HG02678 (cell line): Measurements from ENCODE around the gene TTN.
A peak's percentile ranks its signal among the peaks of the same experiment; 100 is the strongest.

ENCODE experiments used
- ATAC-seq: cut with Tn5 transposase; IDR thresholded peaks from one replicate; pipeline ENCODE4 v1.9.1; 2021; ENCODE audit warnings: mild to moderate bottlenecking, moderate library complexity; ENCODE audit not compliant: unreplicated experiment

TTN gene

GRCh38 chr2:178506524-178506923 is 300.7 kb downstream of the TTN start:
- no peak for ATAC-seq

DNA sequence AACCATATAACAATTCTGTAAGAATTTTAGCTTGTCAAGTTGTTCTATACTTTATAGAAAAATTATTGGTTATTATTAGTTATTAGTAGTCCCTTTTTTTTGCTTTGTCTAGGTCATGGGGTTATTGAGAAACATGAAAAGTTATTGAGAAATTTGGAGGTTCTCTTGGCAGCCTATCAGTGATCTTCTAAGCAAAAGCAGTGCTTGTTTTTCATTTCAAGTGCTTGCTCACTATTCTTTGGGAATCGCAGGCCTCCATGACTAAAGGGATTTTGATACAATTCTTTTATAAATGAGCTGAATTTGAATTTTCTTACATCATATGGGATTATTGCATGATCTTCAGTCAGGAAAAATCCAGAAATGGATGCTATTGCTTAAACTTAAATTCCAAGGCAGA is 301.1 kb downstream of the TTN start:
- ATAC-seq = no peak

DNA sequence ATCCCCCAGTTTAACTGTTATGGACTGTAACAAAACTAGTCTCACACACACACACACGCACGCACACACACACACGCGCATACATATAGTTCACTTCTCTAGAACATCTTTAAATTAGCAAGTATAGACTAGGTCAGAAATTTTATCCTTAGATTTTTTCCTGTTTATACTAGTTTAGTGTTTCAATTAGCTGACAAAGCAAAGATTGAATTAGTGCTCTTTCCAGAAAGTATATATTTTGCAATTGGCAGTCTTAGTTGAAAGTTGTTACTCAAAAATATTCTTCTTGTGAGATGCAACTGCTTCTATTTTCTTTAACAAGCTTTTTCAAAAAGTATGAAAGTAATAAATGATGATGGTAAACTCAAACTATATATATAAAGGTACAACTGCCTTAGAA is 304.5 kb downstream of the TTN start:
- no peak for ATAC-seq

GRCh38 chr2:178499640-178500039 is 307.6 kb downstream of the TTN start:
- no peak for ATAC-seq

- ATAC-seq = no peak
Observed at GRCh38 chr2:178498137-178498536, 309.1 kb downstream of the TTN start.

GRCh38 chr2:178496049-178496448 is 311.2 kb downstream of the TTN start:
- no peak for ATAC-seq

GRCh38 chr2:178491612-178492011 is 315.6 kb downstream of the TTN start:
- ATAC-seq = no peak

DNA sequence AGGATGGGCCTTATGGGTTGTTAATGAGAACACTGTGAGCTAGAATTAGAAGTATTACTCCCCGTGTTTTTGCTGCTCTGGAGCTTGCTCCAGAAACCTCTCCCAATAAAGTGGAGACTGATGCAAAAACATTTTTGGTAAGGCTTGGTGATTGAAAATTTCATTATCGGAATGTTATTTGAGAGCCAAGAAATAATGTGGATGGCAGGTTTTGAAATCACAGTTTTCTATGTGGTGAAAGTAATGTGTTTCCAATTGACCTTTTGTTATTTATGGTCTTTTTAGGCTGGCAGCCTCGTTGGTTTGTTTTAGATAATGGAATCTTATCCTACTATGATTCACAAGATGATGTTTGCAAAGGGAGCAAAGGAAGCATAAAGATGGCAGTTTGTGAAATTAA is 321.9 kb downstream of the TTN start:
- no peak for ATAC-seq

DNA sequence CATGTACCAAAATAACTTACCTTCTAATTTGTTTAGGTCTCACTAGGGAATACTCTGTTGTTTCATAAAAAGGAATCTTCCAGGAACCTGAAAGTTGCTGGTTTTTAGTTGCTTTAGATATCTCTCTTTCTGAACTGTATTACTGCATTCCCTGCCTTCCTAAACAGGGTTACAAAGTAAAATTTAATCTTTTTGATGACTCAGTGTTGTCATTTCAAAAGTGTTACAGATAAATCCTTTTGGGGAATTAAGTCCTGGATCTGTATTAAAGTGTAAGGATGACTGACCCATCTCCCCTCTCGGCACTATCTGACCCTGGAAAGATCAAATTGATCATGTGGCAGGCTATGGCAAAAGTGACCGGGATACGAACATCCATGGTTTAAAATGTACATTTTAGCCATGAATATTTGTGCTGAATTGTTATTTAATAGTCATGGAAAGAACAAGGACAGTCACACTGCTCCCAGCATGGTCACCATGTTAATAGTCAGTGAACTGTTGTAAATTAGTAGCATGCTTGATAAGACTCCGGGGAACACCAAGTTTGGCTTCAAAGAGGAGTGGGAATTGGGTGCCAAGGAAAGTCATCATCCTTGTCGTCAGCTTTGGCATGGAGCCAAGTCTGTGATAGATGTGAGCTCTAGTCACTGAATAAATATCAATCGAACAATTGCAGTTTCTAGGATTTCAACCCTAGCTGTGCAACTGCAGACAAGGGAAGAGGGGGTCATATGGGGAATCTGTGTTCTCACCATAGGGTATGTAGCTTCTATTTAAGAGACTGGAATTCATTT is 322.8 kb downstream of the TTN start:
- ATAC-seq = no peak

- ATAC-seq = peak; percentile 26
Observed at GRCh38 chr2:178482437-178482836, 324.8 kb downstream of the TTN start.

GRCh38 chr2:178480227-178481181 is 326.7 kb downstream of the TTN start, which contains the start of gene PLEKHA3:
PLEKHA3 (plus strand) TSS chr2:178480457; CDS start chr2:178480870, 413 bp downstream.
- peak; percentile 73 for ATAC-seq

DNA sequence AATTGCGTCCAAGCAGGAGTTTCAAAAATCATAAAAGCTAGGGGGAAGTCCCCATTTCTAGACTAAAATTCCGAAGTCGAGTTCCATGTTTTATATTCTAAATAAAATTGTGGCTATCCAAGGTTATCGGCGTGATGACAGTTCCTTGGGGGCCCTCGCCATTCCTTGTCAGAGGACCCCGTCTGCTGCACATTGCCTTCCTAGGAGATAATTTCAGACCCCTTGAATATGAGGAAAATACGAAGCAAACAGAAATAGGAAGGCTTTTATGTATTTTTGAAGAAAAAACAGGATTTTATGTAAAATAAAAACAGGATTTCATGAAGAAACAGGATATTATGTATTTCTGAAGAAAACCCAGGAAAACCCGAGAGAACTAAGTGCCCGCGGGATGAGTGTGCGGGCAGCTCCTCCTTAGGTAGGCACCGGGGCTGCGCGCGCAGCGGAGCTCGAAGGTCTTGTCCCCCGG is 327.4 kb downstream of the TTN start:
- ATAC-seq = no peak

- no peak for ATAC-seq
Observed at GRCh38 chr2:178479275-178479616, 328.0 kb downstream of the TTN start.

DNA sequence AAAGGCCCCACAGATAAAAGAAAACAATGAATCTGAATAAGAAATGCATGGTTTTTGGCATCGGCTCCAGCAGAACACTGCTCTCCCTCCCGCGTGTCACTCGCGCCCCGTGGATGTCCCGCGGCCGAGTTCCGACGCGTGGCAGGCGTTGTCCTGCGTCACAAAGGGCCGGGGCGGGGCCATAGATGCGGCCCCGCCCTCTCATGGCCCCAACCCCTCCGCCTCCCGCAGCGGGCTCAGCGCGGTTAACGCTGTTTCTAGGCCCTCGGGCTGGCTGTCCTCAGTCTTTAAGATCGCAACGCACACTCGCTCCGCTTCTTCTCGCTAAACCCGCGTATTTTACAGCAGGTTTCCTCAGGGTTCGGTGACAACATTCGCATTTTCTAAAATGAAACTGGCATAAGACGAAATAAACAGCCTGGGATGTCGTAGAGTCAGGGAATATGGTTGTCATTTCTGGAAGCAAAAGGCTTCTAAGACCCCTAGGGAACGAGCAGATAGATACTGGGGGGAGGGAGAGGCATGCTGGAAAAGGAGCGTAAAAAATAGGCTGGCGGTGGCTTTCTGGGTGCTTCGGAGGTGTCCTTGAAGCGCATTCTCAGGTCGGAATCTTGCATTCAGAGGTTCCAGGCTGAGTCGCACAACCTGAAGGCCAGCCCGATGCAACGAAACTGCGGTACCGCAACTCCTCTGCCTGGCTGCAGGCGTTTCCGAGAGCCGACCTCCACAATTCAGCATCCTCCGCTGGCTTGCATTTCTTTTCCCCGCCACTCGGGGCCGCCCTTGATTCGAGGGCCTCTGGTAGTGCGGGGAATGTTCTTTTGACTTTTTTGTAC is 328.6 kb downstream of the TTN start, which contains the start of gene FKBP7:
FKBP7 (minus strand) TSS at position 162 of the 836 bp plus-strand sequence; CDS start at position 61, 101 bp downstream.
- peak; percentile 46 for ATAC-seq

- ATAC-seq = peak; percentile 3
Observed at GRCh38 chr2:178478130-178478438, 329.1 kb downstream of the TTN start.

GRCh38 chr2:178477443-178478129 is 329.6 kb downstream of the TTN start:
- ATAC-seq = no peak

DNA sequence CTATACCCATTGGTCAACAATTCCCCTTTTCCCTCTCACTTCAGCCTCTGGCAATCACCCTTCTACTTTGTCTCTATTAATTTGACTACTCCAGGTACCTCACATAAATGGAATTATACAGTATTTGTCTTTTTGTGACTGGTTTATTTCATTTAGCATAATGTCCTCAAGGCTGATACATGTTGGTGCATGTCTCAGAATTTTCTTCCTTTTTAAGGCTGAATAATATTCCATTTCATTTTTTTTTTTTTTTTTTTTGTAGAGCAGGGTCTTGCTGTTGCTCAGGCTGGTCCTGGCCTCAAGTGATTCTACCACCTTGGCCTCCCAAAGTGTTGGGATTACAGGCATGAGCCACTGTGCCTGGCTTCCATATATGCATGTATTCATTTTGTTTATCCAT is 330.7 kb downstream of the TTN start:
- no peak for ATAC-seq
